Testis (tissue), 3 donors: ENCODE measurements around the gene SPACA5B. TPM values are rescaled to one million over a fixed set of nuclear protein-coding genes. Genes with fewer than 3 reads are reported as not detected.
"Not testable (repeated sequence)": the region's sequence is repeated elsewhere in the genome, so short reads cannot be mapped to it uniquely, and the experiment has no call there.

Experiments used
- DNase-seq: peaks from one replicate; pipeline ENCODE4 v3.0.0-alpha.2; 2019
- H3K27ac ChIP-seq, 2 donors: fragments of 200-600 bp; sonication (generic); one replicate each; pipeline ENCODE4 v1.5.1; 2019
- H3K27me3 ChIP-seq: fragments of 200-600 bp; sonication (generic); one replicate; pipeline ENCODE4 v1.5.1; 2019
- H3K36me3 ChIP-seq: fragments of 200-600 bp; sonication (generic); one replicate; pipeline ENCODE4 v1.5.1; 2017; ENCODE audit warnings: low read depth; ENCODE audit errors: missing control alignments
- H3K4me1 ChIP-seq: fragments of 200-600 bp; sonication (generic); one replicate; pipeline ENCODE4 v1.5.1; 2019
- H3K4me3 ChIP-seq, 2 donors: fragments of 200-600 bp; sonication (generic); one replicate each; pipeline ENCODE4 v1.5.1; 2017 to 2019
- H3K9me3 ChIP-seq: fragments of 200-600 bp; sonication (generic); one replicate; pipeline ENCODE4 v1.5.1; 2017
- POLR2A ChIP-seq: fragments of 450-650 bp; IDR thresholded peaks from one replicate; pipeline ENCODE4 v1.6.1; 2017; ENCODE audit warnings: antibody characterized with exemption, mild to moderate bottlenecking, moderate library complexity
- WGBS, 2 donors: methylation state at CpG; one replicate each; pipeline ENCODE4 v1.1.5; 2018; 5-methylcytosine and 5-hydroxymethylcytosine counted together
- intact Hi-C: fragments of 100-400 bp; cut with DNase I; formaldehyde crosslinking; loops from one replicate; pipeline ENCODE4 v1.15.1; 2023; ENCODE audit warnings: low total_unique reads
- polyA plus RNA-seq: library from polyadenylated mRNA; stranded (reverse); fragments of 350-450 nt; fragmentation: Illumina TruSeq; extraction: RNeasy Lipid Tissue Mini Kit (QIAGEN cat#74804); gene quantifications from one replicate; pipeline ENCODE4 v1.2.3, GENCODE V29; 2014; ENCODE audit warnings: low read depth, low replicate concordance; ENCODE audit not compliant: insufficient read depth
- total RNA-seq, 2 donors: library from RNA; depleted of rRNA; stranded (reverse); fragments of >200 nt; gene quantifications; one replicate each; pipeline ENCODE4 v1.2.3, GENCODE V29; 2016
- TF ChIP-seq, protein P1 (sequence below), 3 experiments: fragments of 450-650 bp in 2 of 3; fragments of 200-600 bp in 1 of 3; sonication (generic) in 1 of 3; IDR thresholded peaks; one replicate each; pipeline ENCODE4 v1.5.1; 2016 to 2019; ENCODE audit warnings: antibody characterized with exemption in 3 of 3, mild to moderate bottlenecking in 2 of 3, moderate library complexity in 1 of 3

SPACA5B gene
- total and polyA plus RNA-seq, 3 donors from 2014 or later, result 4.9 to 6.6 (median 6.2) TPM

DNA sequence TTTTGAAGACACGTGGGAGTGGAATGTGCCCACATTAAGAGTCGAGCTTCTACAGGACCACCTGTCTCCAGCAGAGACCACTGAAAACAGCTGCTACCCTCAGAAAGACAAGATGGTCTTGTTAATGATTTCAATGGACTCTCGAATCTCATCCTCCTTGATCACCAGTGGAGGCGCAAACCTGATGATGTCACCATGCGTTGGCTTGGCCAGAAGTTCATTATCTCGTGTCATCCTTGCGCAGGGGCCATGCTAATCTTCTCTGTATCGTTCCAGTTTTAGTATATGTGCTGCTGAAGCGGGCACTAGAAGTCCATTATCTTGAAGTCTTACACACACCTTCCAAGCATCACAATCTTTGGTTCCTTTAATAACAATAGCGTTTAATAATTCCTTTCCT lies 23.3 kb downstream of the SPACA5B start:
- no peaks in the 10 kb centered on the region for H3K9me3 ChIP-seq
- TF ChIP-seq, protein P1, sequence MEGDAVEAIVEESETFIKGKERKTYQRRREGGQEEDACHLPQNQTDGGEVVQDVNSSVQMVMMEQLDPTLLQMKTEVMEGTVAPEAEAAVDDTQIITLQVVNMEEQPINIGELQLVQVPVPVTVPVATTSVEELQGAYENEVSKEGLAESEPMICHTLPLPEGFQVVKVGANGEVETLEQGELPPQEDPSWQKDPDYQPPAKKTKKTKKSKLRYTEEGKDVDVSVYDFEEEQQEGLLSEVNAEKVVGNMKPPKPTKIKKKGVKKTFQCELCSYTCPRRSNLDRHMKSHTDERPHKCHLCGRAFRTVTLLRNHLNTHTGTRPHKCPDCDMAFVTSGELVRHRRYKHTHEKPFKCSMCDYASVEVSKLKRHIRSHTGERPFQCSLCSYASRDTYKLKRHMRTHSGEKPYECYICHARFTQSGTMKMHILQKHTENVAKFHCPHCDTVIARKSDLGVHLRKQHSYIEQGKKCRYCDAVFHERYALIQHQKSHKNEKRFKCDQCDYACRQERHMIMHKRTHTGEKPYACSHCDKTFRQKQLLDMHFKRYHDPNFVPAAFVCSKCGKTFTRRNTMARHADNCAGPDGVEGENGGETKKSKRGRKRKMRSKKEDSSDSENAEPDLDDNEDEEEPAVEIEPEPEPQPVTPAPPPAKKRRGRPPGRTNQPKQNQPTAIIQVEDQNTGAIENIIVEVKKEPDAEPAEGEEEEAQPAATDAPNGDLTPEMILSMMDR (IDR thresholded peaks at IDR 0.05), result no peak
- TF ChIP-seq POLR2A, result no peak
- no peak overlapping the region for H3K27ac ChIP-seq
- DNase-seq, result no peak
- intact Hi-C loops, result no loop called here
- no peaks in the 10 kb centered on the region for H3K27me3 ChIP-seq
- 76 to 81% methylated on average over 10 of the region's 10 CpGs for WGBS, 2 donors
- no peaks in the 10 kb centered on the region for H3K4me1 ChIP-seq
- H3K4me3 ChIP-seq, result no peak overlapping the region
- no peaks in the 10 kb centered on the region for H3K36me3 ChIP-seq

DNA sequence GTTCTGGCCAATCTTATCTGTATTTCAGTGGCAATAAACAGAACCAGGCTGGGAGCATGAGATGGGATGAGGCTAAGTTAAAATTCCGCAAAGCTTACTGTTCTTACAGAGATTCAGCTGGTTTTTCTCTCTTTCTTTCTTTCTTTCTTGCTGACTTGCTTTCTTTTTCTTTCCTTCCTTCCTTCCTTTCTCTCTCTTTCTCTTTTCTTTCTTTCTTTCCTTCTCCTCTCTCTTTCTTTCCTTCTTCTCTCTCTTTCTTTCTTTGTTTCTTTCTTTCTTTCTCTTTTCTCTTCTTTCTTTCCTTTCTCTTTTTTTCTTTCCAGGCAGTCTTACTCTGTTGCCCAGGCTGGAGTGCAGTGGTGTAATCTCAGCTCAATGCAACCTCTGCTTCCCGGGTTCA lies 24.4 kb downstream of the SPACA5B start:
- Histone ChIP-seq H3K9me3 (no peaks in the 10 kb centered on the region), H3K4me3 (no peak overlapping the region), H3K36me3 (no peaks in the 10 kb centered on the region), H3K4me1 (no peaks in the 10 kb centered on the region), H3K27ac (no peak overlapping the region), H3K27me3 (no peaks in the 10 kb centered on the region)
- no peak for TF ChIP-seq POLR2A
- TF ChIP-seq, protein P1 (IDR thresholded peaks at IDR 0.05), result no peak
- DNase-seq, result no peak
- 77 to 84% methylated on average over 2 of the region's 2 CpGs for WGBS, 2 donors
- intact Hi-C loops, result no loop called here

DNA sequence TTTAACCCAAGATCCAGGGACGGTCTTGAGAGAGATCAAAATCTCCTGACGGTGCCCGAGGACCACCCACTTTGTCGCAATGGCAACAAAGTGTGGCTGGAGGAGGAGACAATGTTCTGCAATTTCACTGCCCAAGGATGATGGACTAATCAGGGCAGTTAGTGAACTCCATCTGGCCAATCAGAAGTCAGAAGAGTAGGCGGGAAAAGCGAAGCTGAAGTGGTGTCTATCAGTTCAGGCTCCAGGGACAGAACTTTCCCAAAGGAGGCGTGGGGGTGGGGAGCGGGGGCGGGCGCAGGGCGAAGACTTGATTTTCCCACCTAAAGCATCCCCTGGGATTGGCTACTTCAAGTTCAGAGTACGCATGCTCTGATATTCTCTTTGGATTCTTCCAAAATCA lies 25.6 kb downstream of the SPACA5B start:
- H3K4me1 ChIP-seq, result no peaks in the 10 kb centered on the region

DNA sequence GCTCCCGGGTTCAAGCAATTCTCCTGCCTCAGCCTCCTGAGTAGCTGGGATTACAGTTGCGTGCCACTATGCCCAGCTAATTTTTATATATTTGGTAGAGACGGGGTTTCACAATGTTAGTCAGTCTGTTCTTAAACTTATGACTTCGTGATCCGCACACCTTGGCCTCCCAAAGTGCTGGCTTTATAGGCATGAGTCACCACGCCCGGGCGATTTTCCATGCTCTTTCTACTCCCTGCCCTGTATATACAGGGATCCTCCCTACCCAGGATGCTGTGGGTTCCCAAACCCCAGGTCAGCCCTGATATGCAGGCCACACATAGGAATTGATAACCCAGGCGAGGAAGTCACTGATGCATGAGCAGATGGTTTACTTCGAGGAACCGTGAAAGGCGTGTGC lies 34.8 kb downstream of the SPACA5B start:
- WGBS, 2 donors, result 78 to 79% methylated on average over 9 of the region's 12 CpGs
- no peaks in the 10 kb centered on the region for H3K27me3 ChIP-seq
- H3K27ac ChIP-seq, result no peak overlapping the region
- H3K9me3 ChIP-seq, result no peaks in the 10 kb centered on the region
- intact Hi-C loops, result no loop called here
- H3K4me1 ChIP-seq, result no peaks in the 10 kb centered on the region
- no peaks in the 10 kb centered on the region for H3K36me3 ChIP-seq
- TF ChIP-seq, protein P1 (IDR thresholded peaks at IDR 0.05), result no peak
- TF ChIP-seq POLR2A, result no peak
- no peak for DNase-seq
- H3K4me3 ChIP-seq, result no peak overlapping the region

More for the DNA sequence above, 25.6 kb downstream of the SPACA5B start:
- no peak overlapping the region for H3K4me3 ChIP-seq
- H3K36me3 ChIP-seq, result no peaks in the 10 kb centered on the region
- no peak for TF ChIP-seq POLR2A
- TF ChIP-seq, protein P1 (IDR thresholded peaks at IDR 0.05), result no peak
- intact Hi-C loops, result no loop called here
- WGBS, 2 donors, result 70 to 71% methylated on average over 7 to 12 of the region's 12 CpGs
- DNase-seq, result peak; percentile 10
- no peak overlapping the region for H3K27ac ChIP-seq
- no peaks in the 10 kb centered on the region for H3K27me3 ChIP-seq
- H3K9me3 ChIP-seq, result no peaks in the 10 kb centered on the region

DNA sequence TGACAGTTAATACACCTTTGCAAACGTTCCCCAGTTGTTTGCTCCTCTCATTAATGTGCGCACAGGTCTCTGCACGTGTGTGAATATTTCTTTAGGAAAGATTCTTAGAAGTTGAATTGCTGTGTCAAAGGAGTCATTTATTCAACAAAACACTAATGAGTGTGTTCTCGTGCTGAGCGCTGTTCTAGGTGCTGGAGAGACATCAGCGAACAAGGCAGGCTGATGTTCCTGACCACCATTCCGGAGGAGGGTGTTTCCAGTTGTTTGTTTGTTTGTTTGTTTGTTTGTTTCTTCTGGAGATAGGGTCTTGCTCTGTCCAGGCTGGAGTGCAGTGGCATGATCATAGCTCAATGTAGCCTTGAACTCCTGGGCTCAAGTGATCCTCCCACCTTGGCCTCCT lies 35.9 kb downstream of the SPACA5B start:
- H3K4me1 ChIP-seq, H3K27ac ChIP-seq, DNase-seq, H3K9me3 ChIP-seq, intact Hi-C loops, H3K36me3 ChIP-seq, H3K27me3 ChIP-seq, H3K4me3 ChIP-seq: not testable (repeated sequence)
- WGBS, 2 donors, result 69 to 73% methylated on average over 6 of the region's 7 CpGs
